Keratinocyte (primary cell): ENCODE measurements around the gene DNM1. TPM values are rescaled to one million over a fixed set of nuclear protein-coding genes. Genes with fewer than 3 reads are reported as not detected.

ENCODE experiments used
- DNase-seq: peaks from one replicate; pipeline ENCODE4 v3.0.0-alpha.2; 2011; ENCODE audit warnings: low read depth, missing footprints, low spot score
- FAIRE-seq: peaks from 2 replicates; lab custom pipeline; 2011; peaks lifted over from hg19 to GRCh38; lab: Jason Lieb, UNC
- H2AFZ ChIP-seq: 2 replicates; pipeline ENCODE4 v1.6.0; 2012; ENCODE audit warnings: low read length, control low read depth, inconsistent platforms; ENCODE audit not compliant: control insufficient read depth
- H3K27ac ChIP-seq: 2 replicates; pipeline ENCODE4 v1.5.1; 2011; ENCODE audit warnings: low read length; ENCODE audit not compliant: control insufficient read depth, insufficient read depth
- H3K27me3 ChIP-seq: 3 replicates; pipeline ENCODE4 v1.6.0; 2011; ENCODE audit warnings: low read length; ENCODE audit not compliant: control insufficient read depth, insufficient read depth; ENCODE audit errors: extremely low read depth
- H3K36me3 ChIP-seq, 2 experiments: 2 replicates in 1 of 2; 3 replicates in 1 of 2; pipeline ENCODE4 v1.5.1; 2011; ENCODE audit warnings: low read length in 2 of 2, mild to moderate bottlenecking in 1 of 2; ENCODE audit not compliant: control insufficient read depth in 2 of 2, insufficient read depth in 2 of 2; ENCODE audit errors: extremely low read depth in 1 of 2
- H3K4me1 ChIP-seq: 3 replicates; pipeline ENCODE4 v1.5.1; 2011; ENCODE audit warnings: low read length; ENCODE audit not compliant: control insufficient read depth, insufficient read depth; ENCODE audit errors: extremely low read depth
- H3K4me2 ChIP-seq: 3 replicates; pipeline ENCODE4 v1.6.0; 2011; ENCODE audit warnings: low read depth, low read length; ENCODE audit not compliant: control insufficient read depth, insufficient read depth; ENCODE audit errors: extremely low read depth
- H3K4me3 ChIP-seq, 3 experiments: fragments of 200-600 bp in 1 of 3; sonication (generic) in 1 of 3; 2 replicates in 2 of 3; 3 replicates in 1 of 3; pipeline ENCODE4 v1.5.1; 2011 to 2016; ENCODE audit warnings: low read length in 3 of 3, mild to moderate bottlenecking in 3 of 3, control low read depth in 2 of 3, inconsistent platforms in 1 of 3, low read depth in 1 of 3, mixed read lengths in 1 of 3, mixed run types in 1 of 3, moderate library complexity in 1 of 3; ENCODE audit not compliant: control insufficient read depth in 2 of 3, insufficient read depth in 2 of 3; ENCODE audit errors: extremely low read depth in 1 of 3
- H3K79me2 ChIP-seq: 2 replicates; pipeline ENCODE4 v1.6.0; 2012; ENCODE audit warnings: low read length; ENCODE audit not compliant: control insufficient read depth, insufficient read depth
- H3K9ac ChIP-seq: 3 replicates; pipeline ENCODE4 v1.6.0; 2011; ENCODE audit warnings: low read length; ENCODE audit not compliant: control insufficient read depth, insufficient read depth; ENCODE audit errors: extremely low read depth
- H3K9me1 ChIP-seq: 3 replicates; pipeline ENCODE4 v1.6.0; 2011; ENCODE audit warnings: low read length; ENCODE audit not compliant: control insufficient read depth, insufficient read depth; ENCODE audit errors: extremely low read depth
- H3K9me3 ChIP-seq: 2 replicates; pipeline ENCODE4 v1.5.1; 2012; ENCODE audit warnings: low read depth, low read length; ENCODE audit not compliant: control insufficient read depth
- H4K20me1 ChIP-seq: 3 replicates; pipeline ENCODE4 v1.6.0; 2011; ENCODE audit warnings: low read length; ENCODE audit not compliant: control insufficient read depth, insufficient read depth; ENCODE audit errors: extremely low read depth
- EZH2 ChIP-seq: IDR thresholded peaks from one replicate; pipeline ENCODE4 v1.6.1; 2012; ENCODE audit warnings: inconsistent platforms, mild to moderate bottlenecking, low read length, moderate library complexity
- dilution Hi-C: fragments of 300-500 bp; cut with MboI; formaldehyde crosslinking; loops from one replicate; pipeline ENCODE4 v1.7.0; 2020; ENCODE audit warnings: low sequenced_read_pairs; ENCODE audit not compliant: extremely low pct_ligation_motif_present
- polyA plus RNA-seq, 5 experiments: library from polyadenylated mRNA; depleted of rRNA in 3 of 5; stranded (reverse) in 3 of 5; stranded (forward) in 1 of 5; unstranded in 1 of 5; fragments of >200 nt; gene quantifications; 1 replicate in 1 of 5; 2 replicates in 3 of 5; 3 replicates in 1 of 5; pipeline versions ENCODE4 v1.2.1 to v1.2.3, GENCODE V29; 2011 to 2012; ENCODE audit warnings: missing spikeins in 2 of 5, low read depth in 1 of 5, low replicate concordance in 1 of 5
- TF ChIP-seq, protein P1 (sequence below), 3 experiments: IDR thresholded peaks in 1 of 3; conservative IDR thresholded peaks in 1 of 3; optimal IDR thresholded peaks in 1 of 3; 2 replicates in 2 of 3; 3 replicates in 1 of 3; pipeline versions ENCODE3 to v1.5.1; 2011; ENCODE audit warnings: low read length in 3 of 3, mild to moderate bottlenecking in 3 of 3, moderate library complexity in 2 of 3, control low read depth in 1 of 3, inconsistent platforms in 1 of 3; ENCODE audit not compliant: insufficient read depth in 2 of 3; ENCODE audit errors: extremely low read depth in 1 of 3

The DNM1 gene
- polyA plus RNA-seq, 1 donor (not counting 4 experiments of a cell fraction or from before 2014, with no cell fraction given), result 0.25 TPM

DNA sequence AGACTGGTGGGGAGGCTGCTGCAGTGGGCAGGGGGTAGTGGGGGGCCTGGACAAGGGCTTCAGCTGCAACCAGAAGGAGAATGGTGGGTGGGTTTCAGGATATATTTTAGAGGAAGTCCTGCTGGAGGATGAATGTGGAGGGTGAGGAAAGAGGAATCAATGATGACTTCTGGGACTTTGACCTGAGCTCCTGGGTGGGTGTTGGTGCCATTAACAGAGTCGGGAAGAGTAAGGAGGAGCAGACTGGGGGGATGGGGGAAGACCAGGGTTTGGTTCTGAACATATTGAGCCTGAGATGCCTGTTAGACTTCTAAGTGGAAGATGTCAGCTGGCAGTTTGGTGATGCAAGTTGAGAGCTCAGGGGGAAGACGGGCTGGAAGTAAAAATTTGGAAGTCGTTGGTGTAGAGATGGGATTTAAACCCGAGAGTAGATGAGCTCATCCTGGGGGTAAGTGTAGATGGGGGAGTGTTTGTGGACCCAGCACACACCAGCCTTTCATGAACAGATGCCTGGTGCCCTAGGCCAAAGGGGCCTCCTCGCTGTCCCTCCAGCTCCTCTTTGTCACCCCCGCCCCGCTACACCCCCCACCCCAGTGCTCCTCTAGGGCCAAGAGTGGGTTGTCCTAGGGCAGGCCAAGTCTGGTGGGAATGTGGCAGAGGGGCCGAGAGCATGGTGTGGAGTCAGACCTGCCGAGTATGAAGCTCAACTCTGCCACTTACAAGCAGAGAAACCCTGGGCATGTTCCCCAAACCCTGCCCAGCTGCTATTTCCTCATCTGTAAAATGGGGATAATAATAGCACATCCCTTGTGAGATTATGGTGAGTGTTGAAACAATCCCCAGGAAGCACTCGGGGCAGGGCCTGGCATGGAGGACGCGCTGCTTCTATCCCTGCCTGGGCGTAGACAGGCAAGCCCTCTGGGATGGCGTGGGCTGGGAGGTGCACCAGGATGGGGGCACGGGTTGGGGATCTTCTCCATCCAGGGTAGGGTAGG, 4.0 kb downstream of the DNM1 start:
- no peak overlapping the region for H3K9ac ChIP-seq
- TF ChIP-seq EZH2, result no peak
- TF ChIP-seq, protein P1, sequence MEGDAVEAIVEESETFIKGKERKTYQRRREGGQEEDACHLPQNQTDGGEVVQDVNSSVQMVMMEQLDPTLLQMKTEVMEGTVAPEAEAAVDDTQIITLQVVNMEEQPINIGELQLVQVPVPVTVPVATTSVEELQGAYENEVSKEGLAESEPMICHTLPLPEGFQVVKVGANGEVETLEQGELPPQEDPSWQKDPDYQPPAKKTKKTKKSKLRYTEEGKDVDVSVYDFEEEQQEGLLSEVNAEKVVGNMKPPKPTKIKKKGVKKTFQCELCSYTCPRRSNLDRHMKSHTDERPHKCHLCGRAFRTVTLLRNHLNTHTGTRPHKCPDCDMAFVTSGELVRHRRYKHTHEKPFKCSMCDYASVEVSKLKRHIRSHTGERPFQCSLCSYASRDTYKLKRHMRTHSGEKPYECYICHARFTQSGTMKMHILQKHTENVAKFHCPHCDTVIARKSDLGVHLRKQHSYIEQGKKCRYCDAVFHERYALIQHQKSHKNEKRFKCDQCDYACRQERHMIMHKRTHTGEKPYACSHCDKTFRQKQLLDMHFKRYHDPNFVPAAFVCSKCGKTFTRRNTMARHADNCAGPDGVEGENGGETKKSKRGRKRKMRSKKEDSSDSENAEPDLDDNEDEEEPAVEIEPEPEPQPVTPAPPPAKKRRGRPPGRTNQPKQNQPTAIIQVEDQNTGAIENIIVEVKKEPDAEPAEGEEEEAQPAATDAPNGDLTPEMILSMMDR (optimal IDR thresholded peaks at IDR 0.05 in 1 of 3, IDR thresholded peaks at IDR 0.05 in 1 of 3, conservative IDR thresholded peaks at IDR 0.05 in 1 of 3; ENCODE audit: extremely low read depth in 1 of 3, insufficient read depth in 2 of 3, low read length in 3 of 3), result no peak
- dilution Hi-C loops, result no loop called here

DNA sequence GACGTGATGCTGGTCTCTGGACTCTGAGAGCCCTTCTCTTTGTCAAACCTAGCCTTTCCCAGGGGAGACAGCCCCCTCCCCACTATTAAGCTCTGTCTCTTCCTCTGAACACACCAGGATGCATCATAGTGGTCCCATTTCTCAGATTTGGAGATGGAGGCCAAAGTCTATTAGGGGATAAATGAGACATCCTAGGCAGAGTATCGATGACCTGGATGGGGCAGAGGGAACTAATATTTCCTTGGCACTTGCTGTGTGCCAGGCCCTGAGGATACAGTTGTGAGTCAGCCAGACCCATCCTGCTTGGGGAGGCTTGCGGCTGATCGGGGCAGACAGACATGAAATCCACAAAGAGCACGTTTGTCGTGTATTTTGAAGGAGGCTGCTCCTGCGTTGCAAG, 5.2 kb downstream of the DNM1 start:
- Histone ChIP-seq H3K9me3 (no peaks in the 10 kb centered on the region), H3K36me3 (no peaks in the 10 kb centered on the region), H3K4me1 (peaks cover 9% of the 10 kb centered on the region), H3K27me3 (peaks cover 25% of the 10 kb centered on the region), H3K27ac (no peak overlapping the region), H4K20me1 (no peaks in the 10 kb centered on the region), H2AFZ (no peak overlapping the region), H3K9ac (no peak overlapping the region), H3K9me1 (no peaks in the 10 kb centered on the region), H3K4me3 (no peak overlapping the region), H3K79me2 (no peaks in the 10 kb centered on the region), H3K4me2 (peak overlapping the region; percentile 6)
- no peak for FAIRE-seq
- no peak for DNase-seq
- TF ChIP-seq, protein P1 (optimal IDR thresholded peaks at IDR 0.05 in 1 of 3, IDR thresholded peaks at IDR 0.05 in 1 of 3, conservative IDR thresholded peaks at IDR 0.05 in 1 of 3; ENCODE audit: extremely low read depth in 1 of 3, insufficient read depth in 2 of 3, low read length in 3 of 3), result no peak
- no peak for TF ChIP-seq EZH2
- dilution Hi-C loops, result no loop called here

More for the DNA sequence above, 4.0 kb downstream of the DNM1 start:
- Histone ChIP-seq H3K27me3 (peaks cover 24% of the 10 kb centered on the region), H2AFZ (no peak overlapping the region), H3K4me2 (no peak overlapping the region), H3K4me1 (peaks cover 9% of the 10 kb centered on the region), H3K9me1 (no peaks in the 10 kb centered on the region), H3K36me3 (no peaks in the 10 kb centered on the region), H3K4me3 (no peak overlapping the region), H3K9me3 (no peaks in the 10 kb centered on the region), H3K27ac (no peak overlapping the region), H3K79me2 (no peaks in the 10 kb centered on the region), H4K20me1 (no peaks in the 10 kb centered on the region)
- DNase-seq (no peak), FAIRE-seq (no peak)
